ENCODE measurements around the gene ANAPC5.

GRCh38 chr12:121378736-121379135, 26.5 kb upstream of the ANAPC5 start:
- TF ChIP-seq ZNF274 (IDR thresholded peaks at IDR 0.05; ENCODE audit: low read depth, low read length) (no peak), SUZ12 (IDR thresholded peaks at IDR 0.05; ENCODE audit: extremely low read depth, insufficient read depth, insufficient read length) (no peak)

All from NT2/D1 (cell line).